NB4 (cell line): ENCODE results near the gene PARK7.

Experiments
- POLR2A ChIP-seq: IDR thresholded peaks from 2 replicates; pipeline ENCODE4 v1.6.1; 2011; ENCODE audit warnings: mild to moderate bottlenecking; ENCODE audit not compliant: insufficient read length; ENCODE audit errors: extremely low read depth
- TF ChIP-seq, protein P1 (sequence below): IDR thresholded peaks from one replicate; pipeline ENCODE4 v1.5.1; 2012; ENCODE audit warnings: low read depth, low read length
- TF ChIP-seq, protein P2 (sequence below): IDR thresholded peaks from 2 replicates; pipeline ENCODE4 v1.6.1; 2011; ENCODE audit warnings: low read depth, low read length

DNA sequence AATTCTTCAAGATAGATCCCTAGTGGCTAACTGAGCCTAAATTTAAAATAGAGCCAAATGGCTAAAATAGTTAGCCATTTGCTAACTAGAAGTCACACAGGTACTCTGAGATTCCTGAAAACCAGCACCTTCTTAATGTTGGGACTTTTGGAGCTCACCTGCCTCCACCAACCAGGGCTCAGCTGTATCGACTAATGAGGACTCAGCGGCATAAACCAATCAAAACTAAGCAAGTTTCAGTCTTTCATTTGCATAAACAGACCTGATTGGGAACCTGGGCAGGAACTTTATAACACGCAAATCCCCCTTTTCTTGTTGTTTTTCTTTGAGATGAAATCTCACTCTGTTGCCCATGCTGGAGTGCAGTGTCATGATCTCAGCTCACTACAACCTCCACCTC lies 49.4 kb upstream of the PARK7 start:
- TF ChIP-seq, protein P1, sequence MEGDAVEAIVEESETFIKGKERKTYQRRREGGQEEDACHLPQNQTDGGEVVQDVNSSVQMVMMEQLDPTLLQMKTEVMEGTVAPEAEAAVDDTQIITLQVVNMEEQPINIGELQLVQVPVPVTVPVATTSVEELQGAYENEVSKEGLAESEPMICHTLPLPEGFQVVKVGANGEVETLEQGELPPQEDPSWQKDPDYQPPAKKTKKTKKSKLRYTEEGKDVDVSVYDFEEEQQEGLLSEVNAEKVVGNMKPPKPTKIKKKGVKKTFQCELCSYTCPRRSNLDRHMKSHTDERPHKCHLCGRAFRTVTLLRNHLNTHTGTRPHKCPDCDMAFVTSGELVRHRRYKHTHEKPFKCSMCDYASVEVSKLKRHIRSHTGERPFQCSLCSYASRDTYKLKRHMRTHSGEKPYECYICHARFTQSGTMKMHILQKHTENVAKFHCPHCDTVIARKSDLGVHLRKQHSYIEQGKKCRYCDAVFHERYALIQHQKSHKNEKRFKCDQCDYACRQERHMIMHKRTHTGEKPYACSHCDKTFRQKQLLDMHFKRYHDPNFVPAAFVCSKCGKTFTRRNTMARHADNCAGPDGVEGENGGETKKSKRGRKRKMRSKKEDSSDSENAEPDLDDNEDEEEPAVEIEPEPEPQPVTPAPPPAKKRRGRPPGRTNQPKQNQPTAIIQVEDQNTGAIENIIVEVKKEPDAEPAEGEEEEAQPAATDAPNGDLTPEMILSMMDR = no peak
- no peak for TF ChIP-seq POLR2A
- TF ChIP-seq, protein P2, sequence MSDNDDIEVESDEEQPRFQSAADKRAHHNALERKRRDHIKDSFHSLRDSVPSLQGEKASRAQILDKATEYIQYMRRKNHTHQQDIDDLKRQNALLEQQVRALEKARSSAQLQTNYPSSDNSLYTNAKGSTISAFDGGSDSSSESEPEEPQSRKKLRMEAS = no peak
